Inflammatory macrophage treated with lipopolysaccharide for 4 hours (primary cell): ENCODE results near the gene PEX16.
"Not testable (repeated sequence)": the region's sequence is repeated elsewhere in the genome, so short reads cannot be mapped to it uniquely, and the experiment has no call there.

Experiments
- DNase-seq: peaks from one replicate; pipeline ENCODE4 v3.0.0-alpha.2; 2020

Gene PEX16

GRCh38 chr11:45918331-45918941, 759 bp upstream of the PEX16 start:
- peak; percentile 79 for DNase-seq

- no peak for DNase-seq
These were observed 423 bp downstream of the PEX16 start for GRCh38 chr11:45917286-45917622.

- no peak for DNase-seq
These were observed 2.2 kb downstream of the PEX16 start for GRCh38 chr11:45915446-45915845.

GRCh38 chr11:45913942-45914635, 3.6 kb downstream of the PEX16 start:
- no peak for DNase-seq

GRCh38 chr11:45913514-45913913, 4.2 kb downstream of the PEX16 start:
- DNase-seq, result no peak

GRCh38 chr11:45910623-45911022, 7.1 kb downstream of the PEX16 start:
- no peak for DNase-seq

- no peak for DNase-seq
These were observed 7.8 kb downstream of the PEX16 start for GRCh38 chr11:45909594-45910475.

- DNase-seq, result no peak
These were observed 9.7 kb downstream of the PEX16 start for GRCh38 chr11:45907911-45908370.

- DNase-seq, result no peak
These were observed 10.6 kb downstream of the PEX16 start, which contains the start of gene FREY1 for GRCh38 chr11:45906965-45907611. FREY1 (minus strand) TSS chr11:45907271; CDS start chr11:45907245, 26 bp downstream.

- peak; percentile 61 for DNase-seq
These were observed 11.5 kb downstream of the PEX16 start for GRCh38 chr11:45906096-45906682.

- DNase-seq, result not testable (repeated sequence)
These were observed 12.1 kb downstream of the PEX16 start for GRCh38 chr11:45905576-45905975.

GRCh38 chr11:45905095-45905494, 12.6 kb downstream of the PEX16 start:
- no peak for DNase-seq

GRCh38 chr11:45904309-45904915, 13.3 kb downstream of the PEX16 start:
- DNase-seq, result no peak

GRCh38 chr11:45902452-45903380, 15.0 kb downstream of the PEX16 start:
- no peak for DNase-seq

- no peak for DNase-seq
These were observed 16.1 kb downstream of the PEX16 start for GRCh38 chr11:45901626-45902025.

GRCh38 chr11:45900916-45901617, 16.6 kb downstream of the PEX16 start:
- no peak for DNase-seq

GRCh38 chr11:45900175-45900800, 17.4 kb downstream of the PEX16 start:
- not testable (repeated sequence) for DNase-seq

GRCh38 chr11:45899448-45900174, 18.1 kb downstream of the PEX16 start:
- DNase-seq, result peak; percentile 72

GRCh38 chr11:45899086-45899447, 18.6 kb downstream of the PEX16 start:
- DNase-seq, result no peak
